GM18519 (cell line): ENCODE data around the gene ASCC2.

ENCODE experiments used
- ATAC-seq: cut with Tn5 transposase; IDR thresholded peaks from one replicate; pipeline ENCODE4 v1.9.1; 2021; ENCODE audit warnings: mild to moderate bottlenecking, moderate library complexity; ENCODE audit not compliant: unreplicated experiment, low FRiP score

The ASCC2 gene

GRCh38 chr22:29795663-29796062 is 42.4 kb downstream of the ASCC2 start:
- ATAC-seq = no peak

GRCh38 chr22:29793396-29793795 is 44.7 kb downstream of the ASCC2 start:
- ATAC-seq = no peak

GRCh38 chr22:29790061-29790460 is 48.0 kb downstream of the ASCC2 start:
- ATAC-seq = no peak

GRCh38 chr22:29788339-29789279 is 49.5 kb downstream of the ASCC2 start:
- no peak for ATAC-seq

GRCh38 chr22:29787371-29787980 is 50.6 kb downstream of the ASCC2 start:
- ATAC-seq = no peak

- no peak for ATAC-seq
These were observed 52.0 kb downstream of the ASCC2 start for GRCh38 chr22:29786031-29786430.

GRCh38 chr22:29784451-29785361 is 53.4 kb downstream of the ASCC2 start:
- no peak for ATAC-seq

GRCh38 chr22:29782061-29782845 is 55.8 kb downstream of the ASCC2 start:
- ATAC-seq = no peak

- ATAC-seq = no peak
These were observed 57.1 kb downstream of the ASCC2 start for GRCh38 chr22:29780748-29781676.

GRCh38 chr22:29780220-29780619 is 57.9 kb downstream of the ASCC2 start:
- ATAC-seq = no peak

GRCh38 chr22:29773233-29773632 is 64.8 kb downstream of the ASCC2 start:
- no peak for ATAC-seq

- ATAC-seq = no peak
These were observed 65.9 kb downstream of the ASCC2 start for GRCh38 chr22:29772170-29772641.

GRCh38 chr22:29769723-29770321 is 68.3 kb downstream of the ASCC2 start:
- no peak for ATAC-seq

- no peak for ATAC-seq
These were observed 69.9 kb downstream of the ASCC2 start for GRCh38 chr22:29768052-29768693.

- ATAC-seq = peak; percentile 59
These were observed 70.7 kb downstream of the ASCC2 start, which contains the start of gene UQCR10 for GRCh38 chr22:29767171-29768051. Gene UQCR10 (plus strand): TSS chr22:29767369. CDS start chr22:29767399, 30 bp downstream.

- peak; percentile 38 for ATAC-seq
These were observed 71.4 kb downstream of the ASCC2 start, which contains the start of gene ZMAT5 for GRCh38 chr22:29766632-29767170. Gene ZMAT5 (minus strand): TSS chr22:29767007. CDS start chr22:29748544, 18,463 bp downstream.
